Endodermal cell (in vitro differentiated cells): ENCODE data around the gene ZNF516. TPM values are rescaled to one million over a fixed set of nuclear protein-coding genes. Genes with fewer than 3 reads are reported as not detected.

Experiments
- DNase-seq: peaks from one replicate; pipeline ENCODE4 v3.0.0-alpha.2; 2017
- H3K27ac ChIP-seq: 2 replicates; pipeline ENCODE4 v1.5.1; 2013; ENCODE audit warnings: mild to moderate bottlenecking, low read depth, low read length, moderate library complexity
- H3K27me3 ChIP-seq: 2 replicates; pipeline ENCODE4 v1.6.1; 2013; ENCODE audit warnings: mild to moderate bottlenecking, low read length, moderate library complexity; ENCODE audit not compliant: insufficient read depth, control insufficient read depth, poor library complexity, severe bottlenecking
- H3K36me3 ChIP-seq: 2 replicates; pipeline ENCODE4 v1.7.0; 2013; ENCODE audit warnings: mild to moderate bottlenecking, low read length, moderate library complexity; ENCODE audit not compliant: control insufficient read depth, insufficient read depth
- H3K4me1 ChIP-seq: one replicate; pipeline ENCODE4 v1.7.0; 2013; ENCODE audit warnings: low read length; ENCODE audit not compliant: control insufficient read depth, insufficient read depth
- H3K4me3 ChIP-seq: 2 replicates; pipeline ENCODE4 v1.5.1; 2013; ENCODE audit warnings: mild to moderate bottlenecking, low read length, moderate library complexity
- H3K9ac ChIP-seq: 2 replicates; pipeline ENCODE4 v1.6.1; 2013; ENCODE audit warnings: mild to moderate bottlenecking, low read length, moderate library complexity; ENCODE audit not compliant: poor library complexity, severe bottlenecking; ENCODE audit errors: extremely low read depth
- H3K9me3 ChIP-seq: 2 replicates; pipeline ENCODE4 v1.6.1; 2013; ENCODE audit warnings: mild to moderate bottlenecking, low read length, moderate library complexity; ENCODE audit not compliant: control insufficient read depth
- H3K27ac Mint-ChIP-seq: 2 replicates; pipeline ENCODE4 v1.8.0; 2020; ENCODE audit warnings: mixed read lengths
- H3K27me3 Mint-ChIP-seq: 2 replicates; pipeline ENCODE4 v1.8.0; 2021; ENCODE audit warnings: mild to moderate bottlenecking, mixed read lengths; ENCODE audit not compliant: insufficient read depth
- H3K36me3 Mint-ChIP-seq: 2 replicates; pipeline ENCODE4 v1.8.0; 2020; ENCODE audit warnings: low read depth, mixed read lengths
- H3K4me1 Mint-ChIP-seq: 2 replicates; pipeline ENCODE4 v1.8.0; 2020; ENCODE audit warnings: mixed read lengths
- H3K4me3 Mint-ChIP-seq: 2 replicates; pipeline ENCODE4 v1.8.0; 2020; ENCODE audit warnings: mild to moderate bottlenecking, moderate library complexity, mixed read lengths
- H3K9me3 Mint-ChIP-seq: 2 replicates; pipeline ENCODE4 v1.8.0; 2020; ENCODE audit warnings: mild to moderate bottlenecking, mixed read lengths
- CTCF ChIP-seq: fragments of 200-600 bp; sonication (generic); conservative IDR thresholded peaks from 2 replicates; pipeline ENCODE4 v1.5.0; 2021; ENCODE audit warnings: antibody characterized with exemption, mild to moderate bottlenecking
- WGBS, 2 experiments: methylation state at CpG; one replicate each; pipeline versions ENCODE4 v1.1.5 to v1.1.7; 2013; ENCODE audit warnings: missing lambda C conversion rate in 2 of 2, mixed read lengths in 1 of 2; ENCODE audit not compliant: insufficient coverage in 1 of 2, insufficient read length in 1 of 2; 5-methylcytosine and 5-hydroxymethylcytosine counted together
- total RNA-seq, 2 donors: library from RNA; stranded (reverse); fragmentation: NEBNext Ultra II Directional in 1 of 2; extraction: Animal tissue kit (Norgen Biotek cat#: 25700) in 1 of 2; gene quantifications; 2 replicates in 1 of 2; 3 replicates in 1 of 2; pipeline ENCODE4 v1.2.1, GENCODE V29; 2021

The ZNF516 gene
- total RNA-seq, 2 donors from 2014 or later = 60.2 to 77.9 TPM

- Histone ChIP-seq H3K9ac (no peak overlapping the region), H3K4me3 (no peak overlapping the region), H3K36me3 (peaks cover 22% of the 10 kb centered on the region), H3K27me3 (no peaks in the 10 kb centered on the region), H3K27ac (no peak overlapping the region), H3K9me3 (no peaks in the 10 kb centered on the region), H3K4me1 (no peaks in the 10 kb centered on the region)
- H3K36me3 Mint-ChIP-seq = peaks cover 30% of the 10 kb centered on the region
- no peak overlapping the region for H3K4me3 Mint-ChIP-seq
- H3K27ac Mint-ChIP-seq = no peak overlapping the region
- 96 to 97% methylated on average over 14 of the region's 14 CpGs for WGBS, 2 experiments
- no peaks in the 10 kb centered on the region for H3K27me3 Mint-ChIP-seq
- TF ChIP-seq CTCF = no peak
- H3K4me1 Mint-ChIP-seq = no peaks in the 10 kb centered on the region
- no peaks in the 10 kb centered on the region for H3K9me3 Mint-ChIP-seq
- no peak for DNase-seq
These were observed 60.6 kb downstream of the ZNF516 start for GRCh38 chr18:76434452-76434851.

GRCh38 chr18:76433788-76434187 is 61.3 kb downstream of the ZNF516 start:
- 97 to 99% methylated on average over 9 to 17 of the region's 17 CpGs for WGBS, 2 experiments
- no peak overlapping the region for H3K27ac Mint-ChIP-seq
- no peaks in the 10 kb centered on the region for H3K27me3 Mint-ChIP-seq
- Histone ChIP-seq H3K9me3 (no peaks in the 10 kb centered on the region), H3K9ac (no peak overlapping the region), H3K27ac (no peak overlapping the region), H3K27me3 (no peaks in the 10 kb centered on the region), H3K36me3 (peaks cover 17% of the 10 kb centered on the region), H3K4me3 (no peak overlapping the region), H3K4me1 (no peaks in the 10 kb centered on the region)
- DNase-seq = no peak
- H3K9me3 Mint-ChIP-seq = no peaks in the 10 kb centered on the region
- no peak for TF ChIP-seq CTCF
- no peak overlapping the region for H3K4me3 Mint-ChIP-seq
- H3K36me3 Mint-ChIP-seq = peaks cover 30% of the 10 kb centered on the region
- no peaks in the 10 kb centered on the region for H3K4me1 Mint-ChIP-seq

GRCh38 chr18:76432970-76433767 is 61.9 kb downstream of the ZNF516 start:
- Mint-ChIP-seq H3K4me1 (no peaks in the 10 kb centered on the region), H3K9me3 (no peaks in the 10 kb centered on the region), H3K36me3 (peaks cover 27% of the 10 kb centered on the region), H3K4me3 (no peak overlapping the region), H3K27ac (no peak overlapping the region), H3K27me3 (no peaks in the 10 kb centered on the region)
- Histone ChIP-seq H3K4me3 (no peak overlapping the region), H3K36me3 (peaks cover 14% of the 10 kb centered on the region), H3K27ac (no peak overlapping the region), H3K9ac (no peak overlapping the region), H3K27me3 (no peaks in the 10 kb centered on the region), H3K4me1 (no peaks in the 10 kb centered on the region), H3K9me3 (no peaks in the 10 kb centered on the region)
- TF ChIP-seq CTCF = no peak
- no peak for DNase-seq
- 96 to 98% methylated on average over 23 to 25 of the region's 25 CpGs for WGBS, 2 experiments
